GM21381 (cell line): ENCODE measurements around the gene TMEM200B.
"Not testable (repeated sequence)": the region's sequence is repeated elsewhere in the genome, so short reads cannot be mapped to it uniquely, and the experiment has no call there.

Experiments
- ATAC-seq: cut with Tn5 transposase; IDR thresholded peaks from one replicate; pipeline ENCODE4 v1.9.1; 2021; ENCODE audit warnings: mild to moderate bottlenecking, moderate library complexity; ENCODE audit not compliant: unreplicated experiment

TMEM200B gene

GRCh38 chr1:29136391-29136915 is 12.8 kb upstream of the TMEM200B start:
- no peak for ATAC-seq

GRCh38 chr1:29134695-29135028 is 11.0 kb upstream of the TMEM200B start:
- no peak for ATAC-seq

GRCh38 chr1:29133861-29134694 is 10.4 kb upstream of the TMEM200B start:
- ATAC-seq, result no peak

- ATAC-seq, result not testable (repeated sequence)
Observed at GRCh38 chr1:29131056-29131455, 7.4 kb upstream of the TMEM200B start.

GRCh38 chr1:29129916-29130315 is 6.2 kb upstream of the TMEM200B start:
- ATAC-seq, result no peak

- no peak for ATAC-seq
Observed at GRCh38 chr1:29128739-29129138, 5.0 kb upstream of the TMEM200B start.

- no peak for ATAC-seq
Observed at GRCh38 chr1:29126198-29126597, 2.5 kb upstream of the TMEM200B start.

- no peak for ATAC-seq
Observed at GRCh38 chr1:29125788-29126187, 2.1 kb upstream of the TMEM200B start.

GRCh38 chr1:29125237-29125641 is 1.5 kb upstream of the TMEM200B start:
- no peak for ATAC-seq

GRCh38 chr1:29124366-29125236 is 898 bp upstream of the TMEM200B start:
- no peak for ATAC-seq

GRCh38 chr1:29123053-29123886 is 433 bp downstream of the TMEM200B start:
- no peak for ATAC-seq

GRCh38 chr1:29122682-29123052 is 1.0 kb downstream of the TMEM200B start:
- no peak for ATAC-seq

- ATAC-seq, result no peak
Observed at GRCh38 chr1:29121936-29122681, 1.6 kb downstream of the TMEM200B start.

GRCh38 chr1:29121516-29121935 is 2.2 kb downstream of the TMEM200B start:
- ATAC-seq, result no peak

GRCh38 chr1:29120947-29121485 is 2.7 kb downstream of the TMEM200B start:
- ATAC-seq, result no peak

GRCh38 chr1:29120367-29120766 is 3.3 kb downstream of the TMEM200B start:
- ATAC-seq, result no peak

GRCh38 chr1:29119121-29119929 is 4.4 kb downstream of the TMEM200B start:
- no peak for ATAC-seq

- ATAC-seq, result no peak
Observed at GRCh38 chr1:29117381-29117780, 6.3 kb downstream of the TMEM200B start.

- ATAC-seq, result no peak
Observed at GRCh38 chr1:29114654-29115053, 9.0 kb downstream of the TMEM200B start.
